K562 (cell line): ENCODE results near the gene TPD52L1. TPM values are rescaled to one million over a fixed set of nuclear protein-coding genes. Genes with fewer than 3 reads are reported as not detected.

Experiments used
- ATAC-seq: fragments of 200-7000 bp; cut with Tn5 transposase; 3 replicates; pipeline ENCODE4 v1.9.1; 2020; ENCODE audit warnings: moderate library complexity
- BruUV-seq: library from RNA; stranded (reverse); fragments of 400-500 nt; replicated peaks from 2 replicates; lab custom pipeline; 2021; lab: Mats Ljungman, UMichigan
- CTCF ChIA-PET: fragments of 300-600 bp; formaldehyde crosslinking; extraction: SDS; loops from one replicate; lab custom pipeline; 2021; ENCODE audit warnings: low intra/inter-chr PET ratio; lab: Yijun Ruan, JAX
- POLR2A ChIA-PET: fragments of 300-600, 350-650 bp; sonication (Branson Sonifier 250); formaldehyde crosslinking; extraction: SDS; loops from one replicate; lab custom pipeline; 2021; ENCODE audit warnings: antibody characterized with exemption, inconsistent platforms; lab: Yijun Ruan, JAX
- DNase-seq, 4 experiments: peaks; one replicate each; pipeline versions ENCODE4 v3.0.0 to v3.0.0-alpha.2; 2011 to 2018; ENCODE audit warnings: low spot score in 3 of 4, mixed read lengths in 3 of 4; ENCODE audit errors: extremely low read depth in 1 of 4
- FAIRE-seq: peaks from 2 replicates; lab custom pipeline; 2011; peaks lifted over from hg19 to GRCh38; lab: Jason Lieb, UNC
- H2AFZ ChIP-seq: 2 replicates; pipeline ENCODE4 v1.6.0; 2011; ENCODE audit warnings: low read depth, low read length, control low read depth, inconsistent platforms
- H3K27ac ChIP-seq: fragments of 200-600 bp; 3 replicates; pipeline ENCODE4 v1.8.0; 2011; ENCODE audit warnings: low read depth, mild to moderate bottlenecking, control low read depth, inconsistent platforms, low read length, moderate library complexity, mixed read lengths; ENCODE audit errors: extremely low read depth
- H3K27me3 ChIP-seq, 2 experiments: fragments of 300-600 bp in 1 of 2; 2 replicates in 1 of 2; 3 replicates in 1 of 2; pipeline versions ENCODE4 v1.6.0 to v1.8.0; 2011; ENCODE audit warnings: inconsistent platforms in 2 of 2, low read length in 2 of 2, mild to moderate bottlenecking in 1 of 2, mixed read lengths in 1 of 2, moderate library complexity in 1 of 2; ENCODE audit not compliant: control insufficient read depth in 2 of 2, insufficient read depth in 2 of 2
- H3K36me3 ChIP-seq: fragments of 300-600 bp; 3 replicates; pipeline ENCODE4 v1.8.0; 2011; ENCODE audit warnings: mild to moderate bottlenecking, low read length, inconsistent platforms; ENCODE audit not compliant: control insufficient read depth, insufficient read depth
- H3K4me1 ChIP-seq, 2 experiments: fragments of 200-600 bp in 1 of 2; replicated peaks in 1 of 2; 2 replicates in 1 of 2; 3 replicates in 1 of 2; pipeline versions ENCODE4 v1.5.1 to v1.8.0; 2011; ENCODE audit warnings: inconsistent platforms in 2 of 2, low read length in 2 of 2, mild to moderate bottlenecking in 1 of 2, mixed read lengths in 1 of 2, moderate library complexity in 1 of 2; ENCODE audit not compliant: control insufficient read depth in 2 of 2, insufficient read depth in 2 of 2
- H3K4me2 ChIP-seq: 2 replicates; pipeline ENCODE4 v1.6.1; 2011; ENCODE audit warnings: low read length, control low read depth, inconsistent platforms, mixed read lengths; ENCODE audit not compliant: insufficient read depth
- H3K4me3 ChIP-seq: fragments of 200-600 bp; sonication (generic), shearing (Covaris generic); 2 replicates; pipeline ENCODE4 v1.5.1; 2016; ENCODE audit warnings: control low read depth, inconsistent platforms
- H3K79me2 ChIP-seq: fragments of 200-600 bp; 3 replicates; pipeline ENCODE4 v1.8.0; 2011; ENCODE audit warnings: low read length, inconsistent platforms; ENCODE audit not compliant: control insufficient read depth, insufficient read depth
- H3K9ac ChIP-seq, 2 experiments: 2 replicates each; pipeline versions ENCODE4 v1.6.0 to v1.6.1; 2011; ENCODE audit warnings: low read depth in 2 of 2, low read length in 2 of 2, control low read depth in 1 of 2, inconsistent platforms in 1 of 2, mild to moderate bottlenecking in 1 of 2, mixed read lengths in 1 of 2; ENCODE audit not compliant: insufficient read depth in 1 of 2
- H3K9me1 ChIP-seq: one replicate; pipeline ENCODE4 v1.6.0; 2011; ENCODE audit warnings: inconsistent platforms, mild to moderate bottlenecking, low read length, moderate library complexity; ENCODE audit not compliant: control insufficient read depth, insufficient read depth
- H3K9me3 ChIP-seq: replicated peaks from 2 replicates; pipeline ENCODE4 v1.5.1; 2011; ENCODE audit warnings: low read depth, low read length, inconsistent platforms; ENCODE audit not compliant: control insufficient read depth, insufficient read depth
- H4K20me1 ChIP-seq: replicated peaks from 2 replicates; pipeline ENCODE4 v1.6.1; 2011; ENCODE audit warnings: low read length, inconsistent platforms, mixed read lengths; ENCODE audit not compliant: control insufficient read depth, insufficient read depth
- KLF16 ChIP-seq: IDR thresholded peaks from 2 replicates; pipeline ENCODE4 v1.6.1; 2016; ENCODE audit warnings: antibody characterized with exemption
- PBX2 ChIP-seq, 2 experiments: IDR thresholded peaks in 1 of 2; conservative IDR thresholded peaks in 1 of 2; 2 replicates each; pipeline ENCODE4 v1.6.1; 2016; ENCODE audit warnings: low read depth in 2 of 2, mild to moderate bottlenecking in 1 of 2, missing compliant biosample characterization in 1 of 2, missing genetic modification characterization in 1 of 2, moderate library complexity in 1 of 2
- ZNF384 ChIP-seq: IDR thresholded peaks from 2 replicates; pipeline ENCODE4 v1.6.1; 2012; ENCODE audit warnings: low read depth, low read length, improper control_type of control experiment
- ZNF57 ChIP-seq: fragments of 450-650 bp; formaldehyde crosslinking; IDR thresholded peaks from 2 replicates; pipeline ENCODE4 v1.4.0; 2020; ENCODE audit warnings: mild to moderate bottlenecking, moderate library complexity
- WGBS: fragments of 100-300 bp; shearing (Covaris generic); methylation state at CpG from one replicate; pipeline ENCODE4 v1.1.6; 2016; ENCODE audit warnings: low coverage, mixed read lengths; ENCODE audit not compliant: insufficient coverage; ENCODE audit errors: missing lambda C conversion rate; 5-methylcytosine and 5-hydroxymethylcytosine counted together
- in situ Hi-C: fragments of 300-500 bp; cut with MboI; formaldehyde crosslinking; loops from 4 replicates; pipeline ENCODE4 v1.15.0; 2018; ENCODE audit warnings: inconsistent platforms, mixed read lengths
- intact Hi-C: fragments of 100-400 bp; cut with micrococcal nuclease; formaldehyde crosslinking; loops from 2 replicates; pipeline ENCODE4 v1.14.2; 2022
- polyA plus RNA-seq, 8 experiments: library from polyadenylated mRNA; depleted of rRNA in 4 of 8; stranded (reverse) in 5 of 8; unstranded in 3 of 8; fragments of >200 nt; fragmentation: Nextera tagmentation in 2 of 8; fragmentation: Illumina TruSeq in 1 of 8; extraction: Ambion mirVana in 2 of 8; extraction: Trizol in 1 of 8; gene quantifications; 2 replicates each; pipeline versions ENCODE4 v1.2.1 to v1.2.3, GENCODE V29; 2011 to 2014; ENCODE audit warnings: inconsistent platforms in 1 of 8, missing spikeins in 1 of 8
- total RNA-seq, 7 experiments: library from RNA; depleted of rRNA in 6 of 7; stranded (reverse); fragments of >200 nt in 6 of 7; fragmentation: Illumina TruSeq in 2 of 7; extraction: Trizol in 2 of 7; gene quantifications; 2 replicates each; pipeline versions ENCODE4 v1.2.1 to v1.2.3, GENCODE V29; 2011 to 2021; ENCODE audit warnings: low replicate concordance in 1 of 7
- TF ChIP-seq, protein P1 (sequence below): fragments of 200-600 bp; sonication (generic); IDR thresholded peaks from one replicate; pipeline ENCODE4 v1.6.1; 2012; ENCODE audit warnings: mild to moderate bottlenecking, low read depth, low read length, inconsistent platforms

Gene TPD52L1
- total and polyA plus RNA-seq, 9 of the 15 experiments (the other 6 are each of a cell fraction or from before 2014, with no cell fraction given), result 12.9 to 149 (median 75.7) TPM

DNA sequence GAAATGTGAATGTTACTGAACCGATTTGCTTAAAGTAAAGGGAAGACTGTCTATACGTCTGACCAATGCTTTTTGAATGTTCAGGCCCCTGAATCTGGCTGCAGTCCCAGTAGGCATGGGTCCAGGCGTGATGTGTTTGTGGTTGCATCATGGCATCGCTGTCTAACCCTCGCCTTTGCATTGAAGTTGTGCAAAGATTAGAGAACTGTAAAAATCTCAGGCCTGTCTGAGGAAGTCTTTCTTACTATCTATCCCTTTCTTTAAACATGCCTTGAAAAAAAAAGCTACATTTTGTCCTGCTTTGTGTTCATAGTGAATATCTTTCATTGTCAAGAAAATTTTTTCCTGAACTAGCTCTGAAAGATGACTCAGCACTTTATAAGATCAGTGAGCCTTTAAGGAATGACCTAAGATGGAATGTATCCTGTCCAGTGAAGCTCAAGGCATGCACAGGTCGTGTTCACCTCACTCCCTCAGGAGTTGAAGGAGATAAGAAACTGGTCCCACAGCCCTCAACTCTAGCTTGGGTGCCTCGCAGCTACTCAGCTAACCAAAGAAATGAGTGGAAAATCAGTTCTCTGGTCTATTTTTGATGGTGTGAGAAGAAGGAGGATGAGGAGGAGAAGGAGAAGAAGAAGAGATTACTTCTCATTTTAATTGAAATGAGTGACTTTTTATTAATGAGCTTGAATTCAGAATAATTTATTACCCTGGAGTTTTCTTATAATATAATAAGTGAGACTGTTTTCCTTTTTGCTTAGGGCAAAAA lies 48.6 kb downstream of the TPD52L1 start:
- no peaks in the 10 kb centered on the region for H3K9me1 ChIP-seq
- H3K9ac ChIP-seq, result peak overlapping the region in 1 of 2 experiments; percentile 15; a peak in 2 of 4 replicates
- peak; percentile 62 for FAIRE-seq
- H3K9me3 ChIP-seq, result no peaks in the 10 kb centered on the region
- intact Hi-C loops, result no loop called here
- BruUV-seq, result no TSS peak
- in situ Hi-C loops, result no loop called here
- peak; percentile 27 to 69 (median 44) for DNase-seq
- H3K36me3 ChIP-seq, result no peaks in the 10 kb centered on the region
- no peaks in the 10 kb centered on the region for H3K27me3 ChIP-seq
- no peak overlapping the region for H3K4me3 ChIP-seq
- peak overlapping the region; percentile 43 for H2AFZ ChIP-seq
- H4K20me1 ChIP-seq, result no peaks in the 10 kb centered on the region
- peak overlapping the region; percentile 66; the same call in 2 of the 3 replicates for H3K27ac ChIP-seq
- H3K4me2 ChIP-seq, result peak overlapping the region; percentile 28
- ChIA-PET POLR2A (interaction anchor here (1.1 to 2.0 kb wide), 4 partner anchors 9 to 51 kb away, joined by 3 to 16 read pairs (median 7); no protein-coding TSS in a partner anchor), CTCF (no interaction called here)
- ATAC-seq, result peak; percentile 81
- WGBS, result 1% methylated on average over 7 of the region's 7 CpGs
- peaks cover 14% of the 10 kb centered on the region for H3K79me2 ChIP-seq
- H3K4me1 ChIP-seq, result peaks cover 16 to 43% of the 10 kb centered on the region in 2 experiments
- TF ChIP-seq PBX2 (CRISPR knock-in tag; IDR thresholded peaks at IDR 0.05; ENCODE audit: low read depth), result no peak
- TF ChIP-seq PBX2 (tag; conservative IDR thresholded peaks at IDR 0.05; ENCODE audit: low read depth), result 0 out of 2 replicates have a peak, but pooled peaks have one; percentile 22
- TF ChIP-seq, protein P1, sequence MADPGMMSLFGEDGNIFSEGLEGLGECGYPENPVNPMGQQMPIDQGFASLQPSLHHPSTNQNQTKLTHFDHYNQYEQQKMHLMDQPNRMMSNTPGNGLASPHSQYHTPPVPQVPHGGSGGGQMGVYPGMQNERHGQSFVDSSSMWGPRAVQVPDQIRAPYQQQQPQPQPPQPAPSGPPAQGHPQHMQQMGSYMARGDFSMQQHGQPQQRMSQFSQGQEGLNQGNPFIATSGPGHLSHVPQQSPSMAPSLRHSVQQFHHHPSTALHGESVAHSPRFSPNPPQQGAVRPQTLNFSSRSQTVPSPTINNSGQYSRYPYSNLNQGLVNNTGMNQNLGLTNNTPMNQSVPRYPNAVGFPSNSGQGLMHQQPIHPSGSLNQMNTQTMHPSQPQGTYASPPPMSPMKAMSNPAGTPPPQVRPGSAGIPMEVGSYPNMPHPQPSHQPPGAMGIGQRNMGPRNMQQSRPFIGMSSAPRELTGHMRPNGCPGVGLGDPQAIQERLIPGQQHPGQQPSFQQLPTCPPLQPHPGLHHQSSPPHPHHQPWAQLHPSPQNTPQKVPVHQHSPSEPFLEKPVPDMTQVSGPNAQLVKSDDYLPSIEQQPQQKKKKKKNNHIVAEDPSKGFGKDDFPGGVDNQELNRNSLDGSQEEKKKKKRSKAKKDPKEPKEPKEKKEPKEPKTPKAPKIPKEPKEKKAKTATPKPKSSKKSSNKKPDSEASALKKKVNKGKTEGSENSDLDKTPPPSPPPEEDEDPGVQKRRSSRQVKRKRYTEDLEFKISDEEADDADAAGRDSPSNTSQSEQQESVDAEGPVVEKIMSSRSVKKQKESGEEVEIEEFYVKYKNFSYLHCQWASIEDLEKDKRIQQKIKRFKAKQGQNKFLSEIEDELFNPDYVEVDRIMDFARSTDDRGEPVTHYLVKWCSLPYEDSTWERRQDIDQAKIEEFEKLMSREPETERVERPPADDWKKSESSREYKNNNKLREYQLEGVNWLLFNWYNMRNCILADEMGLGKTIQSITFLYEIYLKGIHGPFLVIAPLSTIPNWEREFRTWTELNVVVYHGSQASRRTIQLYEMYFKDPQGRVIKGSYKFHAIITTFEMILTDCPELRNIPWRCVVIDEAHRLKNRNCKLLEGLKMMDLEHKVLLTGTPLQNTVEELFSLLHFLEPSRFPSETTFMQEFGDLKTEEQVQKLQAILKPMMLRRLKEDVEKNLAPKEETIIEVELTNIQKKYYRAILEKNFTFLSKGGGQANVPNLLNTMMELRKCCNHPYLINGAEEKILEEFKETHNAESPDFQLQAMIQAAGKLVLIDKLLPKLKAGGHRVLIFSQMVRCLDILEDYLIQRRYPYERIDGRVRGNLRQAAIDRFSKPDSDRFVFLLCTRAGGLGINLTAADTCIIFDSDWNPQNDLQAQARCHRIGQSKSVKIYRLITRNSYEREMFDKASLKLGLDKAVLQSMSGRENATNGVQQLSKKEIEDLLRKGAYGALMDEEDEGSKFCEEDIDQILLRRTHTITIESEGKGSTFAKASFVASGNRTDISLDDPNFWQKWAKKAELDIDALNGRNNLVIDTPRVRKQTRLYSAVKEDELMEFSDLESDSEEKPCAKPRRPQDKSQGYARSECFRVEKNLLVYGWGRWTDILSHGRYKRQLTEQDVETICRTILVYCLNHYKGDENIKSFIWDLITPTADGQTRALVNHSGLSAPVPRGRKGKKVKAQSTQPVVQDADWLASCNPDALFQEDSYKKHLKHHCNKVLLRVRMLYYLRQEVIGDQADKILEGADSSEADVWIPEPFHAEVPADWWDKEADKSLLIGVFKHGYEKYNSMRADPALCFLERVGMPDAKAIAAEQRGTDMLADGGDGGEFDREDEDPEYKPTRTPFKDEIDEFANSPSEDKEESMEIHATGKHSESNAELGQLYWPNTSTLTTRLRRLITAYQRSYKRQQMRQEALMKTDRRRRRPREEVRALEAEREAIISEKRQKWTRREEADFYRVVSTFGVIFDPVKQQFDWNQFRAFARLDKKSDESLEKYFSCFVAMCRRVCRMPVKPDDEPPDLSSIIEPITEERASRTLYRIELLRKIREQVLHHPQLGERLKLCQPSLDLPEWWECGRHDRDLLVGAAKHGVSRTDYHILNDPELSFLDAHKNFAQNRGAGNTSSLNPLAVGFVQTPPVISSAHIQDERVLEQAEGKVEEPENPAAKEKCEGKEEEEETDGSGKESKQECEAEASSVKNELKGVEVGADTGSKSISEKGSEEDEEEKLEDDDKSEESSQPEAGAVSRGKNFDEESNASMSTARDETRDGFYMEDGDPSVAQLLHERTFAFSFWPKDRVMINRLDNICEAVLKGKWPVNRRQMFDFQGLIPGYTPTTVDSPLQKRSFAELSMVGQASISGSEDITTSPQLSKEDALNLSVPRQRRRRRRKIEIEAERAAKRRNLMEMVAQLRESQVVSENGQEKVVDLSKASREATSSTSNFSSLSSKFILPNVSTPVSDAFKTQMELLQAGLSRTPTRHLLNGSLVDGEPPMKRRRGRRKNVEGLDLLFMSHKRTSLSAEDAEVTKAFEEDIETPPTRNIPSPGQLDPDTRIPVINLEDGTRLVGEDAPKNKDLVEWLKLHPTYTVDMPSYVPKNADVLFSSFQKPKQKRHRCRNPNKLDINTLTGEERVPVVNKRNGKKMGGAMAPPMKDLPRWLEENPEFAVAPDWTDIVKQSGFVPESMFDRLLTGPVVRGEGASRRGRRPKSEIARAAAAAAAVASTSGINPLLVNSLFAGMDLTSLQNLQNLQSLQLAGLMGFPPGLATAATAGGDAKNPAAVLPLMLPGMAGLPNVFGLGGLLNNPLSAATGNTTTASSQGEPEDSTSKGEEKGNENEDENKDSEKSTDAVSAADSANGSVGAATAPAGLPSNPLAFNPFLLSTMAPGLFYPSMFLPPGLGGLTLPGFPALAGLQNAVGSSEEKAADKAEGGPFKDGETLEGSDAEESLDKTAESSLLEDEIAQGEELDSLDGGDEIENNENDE, result no peak
- TF ChIP-seq ZNF57 (CRISPR knock-in tag), result no peak
- TF ChIP-seq KLF16, result no peak
- TF ChIP-seq ZNF384, result no peak
